Vein endothelial cell (primary cell): ENCODE results near the gene LMTK2. TPM values are rescaled to one million over a fixed set of nuclear protein-coding genes. Genes with fewer than 3 reads are reported as not detected.

Experiments
- total RNA-seq: library from RNA; depleted of rRNA; stranded (reverse); fragments of >200 nt; gene quantifications from 2 replicates; pipeline ENCODE4 v1.2.3, GENCODE V29; 2012

Gene LMTK2
- 17.0 TPM in 2 replicates for total RNA-seq

GRCh38 chr7:98106647-98107312 is at the start of gene LMTK2:
LMTK2 (plus strand) TSS chr7:98106862; CDS start chr7:98107178, 316 bp downstream.

GRCh38 chr7:98211221-98211675 is 104.6 kb downstream of the LMTK2 start, which contains the start of gene BHLHA15:
BHLHA15 (plus strand) TSS chr7:98211439; CDS start chr7:98212310, 871 bp downstream.

GRCh38 chr7:98251601-98252424 is 145.2 kb downstream of the LMTK2 start, which contains the start of gene TECPR1:
TECPR1 (minus strand) TSS chr7:98252232; CDS start chr7:98246146, 6,086 bp downstream.

Other genes starting within 250 kb of the LMTK2 start
- gene ASNS, start 234.5 kb upstream of the LMTK2 start, total RNA-seq: 13.0 and 14.0 TPM in 2 replicates
- gene OCM2, start 116.7 kb upstream of the LMTK2 start, total RNA-seq: not detected in 2 replicates
- 0.38 and 0.98 TPM in 2 replicates for gene BHLHA15, start 104.6 kb downstream of the LMTK2 start, total RNA-seq
- 56.6 and 56.8 TPM in 2 replicates for gene TECPR1, start 145.4 kb downstream of the LMTK2 start, total RNA-seq
- 59.7 and 70.9 TPM in 2 replicates for gene BRI3, start 174.8 kb downstream of the LMTK2 start, total RNA-seq